HG03469 (cell line): Measurements from ENCODE around the gene CFAP251.

ENCODE experiments used
- ATAC-seq: cut with Tn5 transposase; IDR thresholded peaks from one replicate; pipeline ENCODE4 v1.9.1; 2021; ENCODE audit warnings: mild to moderate bottlenecking, moderate library complexity, moderate number of reproducible peaks; ENCODE audit not compliant: unreplicated experiment

The CFAP251 gene

GRCh38 chr12:121942145-121942718 lies 23.8 kb downstream of the CFAP251 start:
- no peak for ATAC-seq

GRCh38 chr12:121943926-121944325 lies 25.5 kb downstream of the CFAP251 start:
- no peak for ATAC-seq

GRCh38 chr12:121946313-121947025 lies 28.1 kb downstream of the CFAP251 start:
- ATAC-seq, result no peak

- no peak for ATAC-seq
Observed at GRCh38 chr12:121947981-121948380, 29.6 kb downstream of the CFAP251 start.

- ATAC-seq, result no peak
Observed at GRCh38 chr12:121949648-121950397, 31.4 kb downstream of the CFAP251 start.

- ATAC-seq, result no peak
Observed at GRCh38 chr12:121953117-121953692, 34.8 kb downstream of the CFAP251 start.

- no peak for ATAC-seq
Observed at GRCh38 chr12:121953695-121954094, 35.3 kb downstream of the CFAP251 start.

- no peak for ATAC-seq
Observed at GRCh38 chr12:121955258-121956237, 37.2 kb downstream of the CFAP251 start.

GRCh38 chr12:121957861-121958515 lies 39.6 kb downstream of the CFAP251 start:
- no peak for ATAC-seq

- no peak for ATAC-seq
Observed at GRCh38 chr12:121958541-121959240, 40.3 kb downstream of the CFAP251 start.

GRCh38 chr12:121960541-121960940 lies 42.1 kb downstream of the CFAP251 start:
- no peak for ATAC-seq

- ATAC-seq, result no peak
Observed at GRCh38 chr12:121961195-121961879, 42.9 kb downstream of the CFAP251 start.

GRCh38 chr12:121963341-121964018 lies 45.1 kb downstream of the CFAP251 start:
- no peak for ATAC-seq

GRCh38 chr12:121964813-121965643 lies 46.6 kb downstream of the CFAP251 start:
- ATAC-seq, result no peak

- no peak for ATAC-seq
Observed at GRCh38 chr12:121966959-121967358, 48.6 kb downstream of the CFAP251 start.

- ATAC-seq, result no peak
Observed at GRCh38 chr12:121968876-121969275, 50.5 kb downstream of the CFAP251 start.

- no peak for ATAC-seq
Observed at GRCh38 chr12:121969726-121970125, 51.3 kb downstream of the CFAP251 start.
